ENCODE results near the gene WWC1. TPM values are rescaled to one million over a fixed set of nuclear protein-coding genes. Genes with fewer than 3 reads are reported as not detected.

Gene WWC1
- total and polyA plus RNA-seq, 2 experiments from 2014 or later = 27.6 to 27.8 TPM

DNA sequence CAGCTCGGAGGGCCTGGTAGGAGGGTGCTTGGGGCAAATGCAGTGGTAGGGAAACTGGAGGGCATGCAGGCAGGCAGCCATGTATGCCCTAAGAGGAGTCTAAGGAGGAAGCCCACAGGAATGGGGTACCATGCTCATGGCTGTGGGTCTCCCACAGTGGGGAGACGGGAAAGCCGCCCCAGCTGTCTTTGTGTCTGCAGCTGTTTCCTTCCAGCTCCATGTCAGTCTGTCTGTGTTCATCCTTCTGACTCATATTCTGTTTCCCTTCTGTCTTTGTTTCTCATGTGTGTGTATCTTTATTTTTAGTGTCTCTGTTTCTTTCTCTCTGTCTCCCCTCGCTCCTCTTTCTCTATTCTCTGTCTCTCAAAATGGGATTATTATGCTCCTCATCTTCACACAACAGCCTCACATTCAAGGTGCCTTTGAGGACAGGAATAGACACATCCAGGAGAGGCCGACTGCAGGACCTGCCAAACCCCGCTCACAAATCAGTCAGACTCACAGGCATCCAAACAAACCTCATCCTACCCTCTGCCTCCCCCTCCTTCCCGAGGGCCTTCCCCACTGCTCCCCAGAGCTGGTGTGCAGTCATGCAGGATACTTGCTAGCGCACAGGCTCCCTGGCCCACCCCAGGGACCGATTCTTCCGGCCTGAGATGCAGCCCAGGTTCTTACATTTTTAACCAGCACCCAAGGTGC, 126.4 kb downstream of the WWC1 start:
- no peak overlapping the region for H3K4me3 ChIP-seq
- no peak overlapping the region for H3K4me2 ChIP-seq
- no peaks in the 10 kb centered on the region for H3K36me3 ChIP-seq (replicated peaks; ENCODE audit: insufficient read depth, low read depth)
- no peaks in the 10 kb centered on the region for H3K79me2 ChIP-seq
- no peaks in the 10 kb centered on the region for H3K4me1 ChIP-seq (ENCODE audit: insufficient read depth)
- H3K9me3 ChIP-seq (ENCODE audit: low read depth) = no peaks in the 10 kb centered on the region
- no peak overlapping the region for H2AFZ ChIP-seq
- H3K27ac ChIP-seq = no peak overlapping the region
- DNase-seq (ENCODE audit: low spot score) = no peak
- TF ChIP-seq EZH2 (IDR thresholded peaks at IDR 0.05; ENCODE audit: borderline replicate concordance) (no peak), EZH2phosphoT487 (IDR thresholded peaks at IDR 0.05; ENCODE audit: low read depth, severe bottlenecking, unreplicated experiment) (no peak)
- TF ChIP-seq, protein P1, sequence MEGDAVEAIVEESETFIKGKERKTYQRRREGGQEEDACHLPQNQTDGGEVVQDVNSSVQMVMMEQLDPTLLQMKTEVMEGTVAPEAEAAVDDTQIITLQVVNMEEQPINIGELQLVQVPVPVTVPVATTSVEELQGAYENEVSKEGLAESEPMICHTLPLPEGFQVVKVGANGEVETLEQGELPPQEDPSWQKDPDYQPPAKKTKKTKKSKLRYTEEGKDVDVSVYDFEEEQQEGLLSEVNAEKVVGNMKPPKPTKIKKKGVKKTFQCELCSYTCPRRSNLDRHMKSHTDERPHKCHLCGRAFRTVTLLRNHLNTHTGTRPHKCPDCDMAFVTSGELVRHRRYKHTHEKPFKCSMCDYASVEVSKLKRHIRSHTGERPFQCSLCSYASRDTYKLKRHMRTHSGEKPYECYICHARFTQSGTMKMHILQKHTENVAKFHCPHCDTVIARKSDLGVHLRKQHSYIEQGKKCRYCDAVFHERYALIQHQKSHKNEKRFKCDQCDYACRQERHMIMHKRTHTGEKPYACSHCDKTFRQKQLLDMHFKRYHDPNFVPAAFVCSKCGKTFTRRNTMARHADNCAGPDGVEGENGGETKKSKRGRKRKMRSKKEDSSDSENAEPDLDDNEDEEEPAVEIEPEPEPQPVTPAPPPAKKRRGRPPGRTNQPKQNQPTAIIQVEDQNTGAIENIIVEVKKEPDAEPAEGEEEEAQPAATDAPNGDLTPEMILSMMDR (IDR thresholded peaks at IDR 0.05; ENCODE audit: poor library complexity) = no peak
- 96% methylated on average over 10 of the region's 10 CpGs for WGBS (ENCODE audit: low lambda C conversion rate, missing lambda C conversion rate)
- H4K20me1 ChIP-seq (ENCODE audit: insufficient read depth, poor library complexity, severe bottlenecking) = no peaks in the 10 kb centered on the region
- no peaks in the 10 kb centered on the region for H3K9me2 ChIP-seq (replicated peaks; ENCODE audit: insufficient read depth)
- no peaks in the 10 kb centered on the region for H3K27me3 ChIP-seq

- no peaks in the 10 kb centered on the region for H3K36me3 ChIP-seq (replicated peaks; ENCODE audit: insufficient read depth, low read depth)
- H2AFZ ChIP-seq = no peak overlapping the region
- 94% methylated on average over 9 of the region's 9 CpGs for WGBS (ENCODE audit: low lambda C conversion rate, missing lambda C conversion rate)
- H3K27me3 ChIP-seq = no peaks in the 10 kb centered on the region
- H3K4me2 ChIP-seq = no peak overlapping the region
- no peak overlapping the region for H3K4me3 ChIP-seq
- TF ChIP-seq EZH2phosphoT487 (IDR thresholded peaks at IDR 0.05; ENCODE audit: low read depth, severe bottlenecking, unreplicated experiment) (no peak), EZH2 (IDR thresholded peaks at IDR 0.05; ENCODE audit: borderline replicate concordance) (no peak)
- TF ChIP-seq, protein P1 (IDR thresholded peaks at IDR 0.05; ENCODE audit: poor library complexity) = no peak
- H3K4me1 ChIP-seq (ENCODE audit: insufficient read depth) = no peaks in the 10 kb centered on the region
- no peaks in the 10 kb centered on the region for H3K79me2 ChIP-seq
- H4K20me1 ChIP-seq (ENCODE audit: insufficient read depth, poor library complexity, severe bottlenecking) = no peaks in the 10 kb centered on the region
- no peak overlapping the region for H3K27ac ChIP-seq
- H3K9me2 ChIP-seq (replicated peaks; ENCODE audit: insufficient read depth) = no peaks in the 10 kb centered on the region
- H3K9me3 ChIP-seq (ENCODE audit: low read depth) = no peaks in the 10 kb centered on the region
- no peak for DNase-seq (ENCODE audit: low spot score)
These were observed 129.0 kb downstream of the WWC1 start for GRCh38 chr5:168420461-168420860.

DNA sequence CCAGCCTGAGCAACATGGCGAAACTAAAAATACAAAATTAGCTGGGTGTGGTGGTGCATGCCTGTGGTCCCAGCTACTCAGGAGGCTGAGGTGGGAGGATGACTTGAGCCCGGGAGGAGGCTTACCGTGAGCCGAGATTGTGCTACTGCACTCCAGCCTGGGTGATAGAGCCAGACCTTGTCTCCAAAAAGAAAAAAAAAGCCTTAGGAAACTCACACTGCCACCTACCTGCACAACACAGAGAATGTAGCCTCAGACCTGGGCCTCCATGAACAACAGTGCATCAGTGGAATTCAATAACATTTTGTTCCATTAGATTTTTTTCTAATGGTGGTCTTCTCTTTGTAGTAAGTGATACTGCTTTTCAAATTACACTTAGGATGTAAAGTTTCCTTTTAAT, 131.0 kb downstream of the WWC1 start:
- no peaks in the 10 kb centered on the region for H3K27me3 ChIP-seq
- no peak overlapping the region for H2AFZ ChIP-seq
- H3K36me3 ChIP-seq (replicated peaks; ENCODE audit: insufficient read depth, low read depth) = no peaks in the 10 kb centered on the region
- no peak for TF ChIP-seq EZH2phosphoT487 (IDR thresholded peaks at IDR 0.05; ENCODE audit: low read depth, severe bottlenecking, unreplicated experiment)
- TF ChIP-seq, protein P1 (IDR thresholded peaks at IDR 0.05; ENCODE audit: poor library complexity) = peak; percentile 38
- H4K20me1 ChIP-seq (ENCODE audit: insufficient read depth, poor library complexity, severe bottlenecking) = no peaks in the 10 kb centered on the region
- H3K27ac ChIP-seq = no peak overlapping the region
- no peaks in the 10 kb centered on the region for H3K79me2 ChIP-seq
- H3K9me3 ChIP-seq (ENCODE audit: low read depth) = no peaks in the 10 kb centered on the region
- no peaks in the 10 kb centered on the region for H3K9me2 ChIP-seq (replicated peaks; ENCODE audit: insufficient read depth)
- H3K4me1 ChIP-seq (ENCODE audit: insufficient read depth) = no peaks in the 10 kb centered on the region
- H3K4me2 ChIP-seq = no peak overlapping the region
- no peak for DNase-seq (ENCODE audit: low spot score)
- H3K4me3 ChIP-seq = no peak overlapping the region
- WGBS (ENCODE audit: low lambda C conversion rate, missing lambda C conversion rate) = 84% methylated on average over 4 of the region's 4 CpGs
